WTC11 (cell line): Measurements from ENCODE around the gene CHRNB4. TPM values are rescaled to one million over a fixed set of nuclear protein-coding genes. Genes with fewer than 3 reads are reported as not detected.

Experiments
- ATAC-seq: fragments of 200-7000 bp; cut with Tn5 transposase; 2 replicates; pipeline ENCODE4 v1.10.0; 2021; ENCODE audit warnings: mild to moderate bottlenecking, moderate library complexity
- CTCF ChIA-PET: fragments of 300-600 bp; sonication (Branson Sonifier 250); formaldehyde crosslinking; loops from one replicate; lab custom pipeline; 2021; ENCODE audit warnings: antibody characterized with exemption; lab: Charles Lee
- POLR2A ChIA-PET: fragments of 350-600 bp; sonication (Branson Sonifier 250); formaldehyde crosslinking; loops from one replicate; lab custom pipeline; 2021; ENCODE audit warnings: antibody characterized with exemption; lab: Charles Lee
- DNase-seq: peaks from one replicate; pipeline ENCODE4 v3.0.0; 2021; ENCODE audit warnings: low spot score
- H3K27ac Mint-ChIP-seq: 2 replicates; pipeline ENCODE4 v1.8.0; 2021; ENCODE audit warnings: mixed read lengths
- H3K27me3 Mint-ChIP-seq: 2 replicates; pipeline ENCODE4 v1.8.0; 2021; ENCODE audit warnings: low read depth, mild to moderate bottlenecking, moderate library complexity, mixed read lengths
- H3K36me3 Mint-ChIP-seq: 2 replicates; pipeline ENCODE4 v1.8.0; 2021; ENCODE audit warnings: mixed read lengths
- H3K4me1 Mint-ChIP-seq: 2 replicates; pipeline ENCODE4 v1.8.0; 2022; ENCODE audit warnings: mixed read lengths
- H3K4me3 Mint-ChIP-seq: 2 replicates; pipeline ENCODE4 v1.8.0; 2021; ENCODE audit warnings: mild to moderate bottlenecking, moderate library complexity, mixed read lengths
- H3K9me3 Mint-ChIP-seq: 2 replicates; pipeline ENCODE4 v1.8.0; 2021; ENCODE audit warnings: mixed read lengths
- ARID4B ChIP-seq: sonication (generic); formaldehyde crosslinking; IDR thresholded peaks from 2 replicates; pipeline ENCODE4 v1.8.0; 2023; ENCODE audit warnings: missing genetic modification reagents, mild to moderate bottlenecking, borderline replicate concordance
- E2F5 ChIP-seq: sonication (generic); formaldehyde crosslinking; IDR thresholded peaks from 2 replicates; pipeline ENCODE4 v1.8.1; 2022; ENCODE audit warnings: mild to moderate bottlenecking, moderate library complexity, missing genetic modification reagents
- ETV6 ChIP-seq: sonication (generic); formaldehyde crosslinking; IDR thresholded peaks from 2 replicates; pipeline ENCODE4 v1.8.1; 2022; ENCODE audit warnings: mild to moderate bottlenecking, missing genetic modification reagents
- FOXP4 ChIP-seq: sonication (generic); formaldehyde crosslinking; IDR thresholded peaks from 2 replicates; pipeline ENCODE4 v1.8.0; 2022; ENCODE audit warnings: mild to moderate bottlenecking, missing genetic modification reagents
- GABPB1 ChIP-seq: sonication (generic); formaldehyde crosslinking; IDR thresholded peaks from 2 replicates; pipeline ENCODE4 v1.8.1; 2023; ENCODE audit warnings: mild to moderate bottlenecking, missing genetic modification reagents
- GTF2I ChIP-seq: fragments of 250-450 bp; sonication (Bioruptor Pico); conservative IDR thresholded peaks from 2 replicates; pipeline ENCODE4 v1.4.0; 2021; ENCODE audit warnings: mild to moderate bottlenecking
- IRF1 ChIP-seq: sonication (generic); formaldehyde crosslinking; IDR thresholded peaks from 2 replicates; pipeline ENCODE4 v1.8.0; 2023; ENCODE audit warnings: missing genetic modification reagents
- IRF2 ChIP-seq: sonication (generic); formaldehyde crosslinking; IDR thresholded peaks from 2 replicates; pipeline ENCODE4 v1.8.0; 2022; ENCODE audit warnings: low read depth, missing genetic modification reagents, borderline replicate concordance
- MAX ChIP-seq: sonication (generic); formaldehyde crosslinking; IDR thresholded peaks from 2 replicates; pipeline ENCODE4 v1.8.0; 2022; ENCODE audit warnings: mild to moderate bottlenecking, missing genetic modification reagents
- PREB ChIP-seq: sonication (generic); formaldehyde crosslinking; IDR thresholded peaks from 2 replicates; pipeline ENCODE4 v1.8.1; 2022; ENCODE audit warnings: mild to moderate bottlenecking, missing genetic modification reagents, moderate library complexity, borderline replicate concordance
- RORB ChIP-seq: fragments of 250-450 bp; sonication (Bioruptor Pico); IDR thresholded peaks from 2 replicates; pipeline ENCODE4 v1.9.0; 2021; ENCODE audit warnings: mild to moderate bottlenecking
- TEAD1 ChIP-seq: sonication (generic); formaldehyde crosslinking; IDR thresholded peaks from 2 replicates; pipeline ENCODE4 v1.8.0; 2022; ENCODE audit warnings: mild to moderate bottlenecking, missing genetic modification reagents
- TP53 ChIP-seq: sonication (generic); formaldehyde crosslinking; IDR thresholded peaks from 2 replicates; pipeline ENCODE4 v1.8.1; 2023; ENCODE audit warnings: mild to moderate bottlenecking, missing genetic modification reagents
- ZNF232 ChIP-seq: sonication (generic); formaldehyde crosslinking; IDR thresholded peaks from 2 replicates; pipeline ENCODE4 v1.8.0; 2022; ENCODE audit warnings: mild to moderate bottlenecking, missing genetic modification reagents
- ZNF317 ChIP-seq: sonication (generic); formaldehyde crosslinking; IDR thresholded peaks from 2 replicates; pipeline ENCODE4 v1.8.1; 2023; ENCODE audit warnings: low read depth, mild to moderate bottlenecking, moderate library complexity, missing genetic modification reagents, borderline replicate concordance
- ZNF423 ChIP-seq: fragments of 250-450 bp; sonication (Bioruptor Pico); IDR thresholded peaks from 2 replicates; pipeline ENCODE4 v2.1.2; 2022; ENCODE audit warnings: mild to moderate bottlenecking, moderate library complexity
- ZNF425 ChIP-seq: fragments of 250-450 bp; sonication (Bioruptor Pico); conservative IDR thresholded peaks from 2 replicates; pipeline ENCODE4 v1.9.0; 2021; ENCODE audit warnings: mild to moderate bottlenecking
- ZNF671 ChIP-seq: fragments of 250-450 bp; sonication (Bioruptor Pico); IDR thresholded peaks from 2 replicates; pipeline ENCODE4 v1.8.0; 2021; ENCODE audit warnings: mild to moderate bottlenecking
- total RNA-seq: library from RNA; stranded (reverse); gene quantifications from 3 replicates; pipeline ENCODE4 v1.2.3, GENCODE V29; 2021

CHRNB4 gene
- total RNA-seq, 1 experiment from 2014 or later: 10.1 TPM

GRCh38 chr15:78673476-78673875, 32.5 kb upstream of the CHRNB4 start:
- CTCF ChIA-PET: interaction anchor here (1.3 kb wide), 1 partner anchor 54 kb away, joined by 4 read pairs; no protein-coding TSS in a partner anchor
- peaks cover 76% of the 10 kb centered on the region for H3K4me1 Mint-ChIP-seq
- H3K27me3 Mint-ChIP-seq: peaks cover 38% of the 10 kb centered on the region
- no peaks in the 10 kb centered on the region for H3K9me3 Mint-ChIP-seq
- H3K4me3 Mint-ChIP-seq: no peak overlapping the region
- POLR2A ChIA-PET: no interaction called here
- no peak for DNase-seq
- H3K36me3 Mint-ChIP-seq: no peaks in the 10 kb centered on the region
- TF ChIP-seq PREB (CRISPR knock-in tag): no peak
- TF ChIP-seq RORB (CRISPR knock-in tag): no peak
- no peak for TF ChIP-seq ZNF317
- TF ChIP-seq, all 79 proteins: peak for 0
- no peak for ATAC-seq
- no peak overlapping the region for H3K27ac Mint-ChIP-seq

- Mint-ChIP-seq H3K4me1 (peaks cover 79% of the 10 kb centered on the region), H3K27ac (peak overlapping the region; percentile 4; the same call in 1 of the 2 replicates), H3K36me3 (no peaks in the 10 kb centered on the region), H3K4me3 (no peak overlapping the region), H3K9me3 (no peaks in the 10 kb centered on the region), H3K27me3 (peaks cover 48% of the 10 kb centered on the region)
- CTCF ChIA-PET: interaction anchor here (0.6 to 3.1 kb wide), 12 partner anchors 12 to 79 kb away, joined by 3 to 19 read pairs (median 4); partner anchors contain the start of gene CHRNA3
- TF ChIP-seq GTF2I (CRISPR knock-in tag) (no peak), TP53 (CRISPR knock-in tag) (no peak), ZNF232 (no peak), E2F5 (CRISPR knock-in tag) (no peak), ZNF671 (no peak), IRF1 (no peak), GABPB1 (CRISPR knock-in tag) (no peak), ARID4B (CRISPR knock-in tag) (no peak)
- DNase-seq (no peak), ATAC-seq (no peak)
- POLR2A ChIA-PET: interaction anchor here (0.6 to 1.0 kb wide), 2 partner anchors 16 to 201 kb away, joined by 3 to 4 read pairs; no protein-coding TSS in a partner anchor
Measured at GRCh38 chr15:78672285-78673014, 31.4 kb upstream of the CHRNB4 start.

- H3K27me3 Mint-ChIP-seq: peaks cover 55% of the 10 kb centered on the region
- no peaks in the 10 kb centered on the region for H3K9me3 Mint-ChIP-seq
- peak overlapping the region; percentile 15; the same call in 1 of the 2 replicates for H3K4me3 Mint-ChIP-seq
- peak; percentile 80 for ATAC-seq
- CTCF ChIA-PET: interaction anchor here (0.6 to 3.1 kb wide), 12 partner anchors 12 to 79 kb away, joined by 3 to 19 read pairs (median 4); partner anchors contain the start of gene CHRNA3
- peaks cover 73% of the 10 kb centered on the region for H3K4me1 Mint-ChIP-seq
- POLR2A ChIA-PET: interaction anchor here (0.6 to 1.0 kb wide), 3 partner anchors 16 to 202 kb away, joined by 3 to 5 read pairs (median 4); no protein-coding TSS in a partner anchor
- H3K36me3 Mint-ChIP-seq: no peaks in the 10 kb centered on the region
- H3K27ac Mint-ChIP-seq: peak overlapping the region; percentile 84
- peak; percentile 30 for DNase-seq
- no peak for TF ChIP-seq ZNF425
- TF ChIP-seq MAX: peak; percentile 39; the same call in 1 of the 2 replicates
- TF ChIP-seq ETV6 (CRISPR knock-in tag): peak; percentile 93
- no peak for TF ChIP-seq IRF2 (CRISPR knock-in tag)
- TF ChIP-seq FOXP4 (CRISPR knock-in tag): peak; percentile 58; the same call in 1 of the 2 replicates
- 0 out of 2 replicates have a peak, but pooled peaks have one; percentile 37 for TF ChIP-seq ZNF423 (CRISPR knock-in tag)
- TF ChIP-seq TEAD1 (CRISPR knock-in tag): peak; percentile 92
Measured at GRCh38 chr15:78671626-78672211, 30.7 kb upstream of the CHRNB4 start.
